Posterior vena cava (tissue), 2 donors: ENCODE data around the gene PXN. TPM values are rescaled to one million over a fixed set of nuclear protein-coding genes. Genes with fewer than 3 reads are reported as not detected.
"Not testable (repeated sequence)": the region's sequence is repeated elsewhere in the genome, so short reads cannot be mapped to it uniquely, and the experiment has no call there.

Source experiments
- DNase-seq: peaks from one replicate; pipeline ENCODE4 v3.0.0-alpha.2; 2020; ENCODE audit warnings: low spot score
- intact Hi-C, 2 donors: fragments of 100-400 bp; cut with DNase I; formaldehyde crosslinking; loops; one replicate each; pipeline versions ENCODE4 v1.14.1 to v1.14.2; 2022 to 2023
- total RNA-seq, 2 donors: library from RNA; stranded (reverse); fragmentation: NEBNext Ultra II Directional; extraction: Animal tissue kit (Norgen Biotek cat#: 25700); gene quantifications; one replicate each; pipeline ENCODE4 v1.2.1, GENCODE V29; 2021
- donor health status: DM: yes; HTN: yes; CAD: no.
- donor health status: DM: yes; HTN: yes; CAD: no.

Gene PXN
- total RNA-seq, 2 donors from 2014 or later = 110 to 113 TPM

DNA sequence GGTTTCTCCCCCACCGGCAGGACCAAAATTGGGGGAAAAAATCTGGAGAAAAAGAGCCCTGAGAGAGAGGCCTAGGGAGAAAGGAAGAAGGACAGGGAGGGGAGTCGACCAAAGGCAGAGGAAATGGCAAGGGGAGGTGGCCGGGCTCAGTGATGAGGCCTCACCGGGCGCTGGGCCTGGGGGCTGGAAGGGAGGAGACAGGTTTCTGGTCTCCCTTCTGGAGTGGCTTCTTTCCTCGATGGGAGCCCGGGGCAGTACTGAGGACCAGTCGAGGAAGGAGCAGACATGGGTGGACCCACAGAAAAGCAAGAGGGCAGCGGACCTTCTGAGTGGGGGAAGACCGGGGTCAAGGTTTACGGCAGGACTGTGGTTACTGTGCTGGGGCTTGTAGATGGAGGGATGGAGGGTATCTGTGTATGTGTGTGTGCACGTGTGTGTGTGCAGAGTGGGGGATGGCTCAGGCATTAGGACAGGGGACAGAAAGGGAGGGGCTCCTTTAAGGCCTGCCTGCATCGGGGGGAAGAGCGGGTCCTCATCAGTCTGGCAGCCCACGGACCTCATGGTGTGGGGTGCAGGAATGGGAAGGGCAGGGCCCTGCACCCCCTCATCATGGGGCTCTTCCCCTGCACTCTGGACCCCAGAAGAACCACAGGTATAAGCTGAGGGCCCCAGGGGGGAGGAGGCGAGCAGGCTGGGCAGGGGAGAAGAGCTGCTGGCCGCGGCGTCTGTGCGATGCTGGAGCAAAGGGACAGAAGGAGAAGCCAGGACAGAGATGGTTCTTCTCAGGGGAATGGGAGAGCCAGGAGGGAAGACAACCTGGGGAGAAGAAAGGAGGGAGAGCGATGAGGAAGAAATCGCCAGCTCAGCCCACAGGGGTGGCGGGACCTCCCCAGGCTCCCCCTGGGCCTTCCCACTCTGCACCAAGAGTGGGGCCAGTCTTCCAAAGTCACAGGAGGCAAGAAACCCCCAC, 49.5 kb downstream of the PXN start:
- DNase-seq = no peak
- intact Hi-C loops = no loop called here

DNA sequence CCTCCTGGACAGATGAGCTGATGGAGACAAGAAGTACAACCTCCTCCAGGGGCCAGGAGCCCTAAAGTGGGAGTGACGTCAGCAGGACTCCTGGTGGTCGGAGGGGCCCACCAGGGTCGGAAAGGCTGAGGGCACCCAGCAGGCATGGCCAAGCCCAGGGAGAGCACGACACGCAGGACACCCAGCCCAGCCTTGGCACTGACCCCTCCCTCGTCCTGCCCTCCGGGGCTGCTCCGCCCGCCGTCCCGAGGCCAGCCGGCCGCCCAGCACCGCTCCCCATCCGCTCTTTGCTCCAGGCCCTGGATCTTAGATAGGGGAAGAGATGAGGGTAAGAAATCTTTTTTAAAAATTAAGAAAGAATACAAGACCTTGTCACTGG, 50.2 kb downstream of the PXN start:
- no peak for DNase-seq
- intact Hi-C loops = no loop called here

DNA sequence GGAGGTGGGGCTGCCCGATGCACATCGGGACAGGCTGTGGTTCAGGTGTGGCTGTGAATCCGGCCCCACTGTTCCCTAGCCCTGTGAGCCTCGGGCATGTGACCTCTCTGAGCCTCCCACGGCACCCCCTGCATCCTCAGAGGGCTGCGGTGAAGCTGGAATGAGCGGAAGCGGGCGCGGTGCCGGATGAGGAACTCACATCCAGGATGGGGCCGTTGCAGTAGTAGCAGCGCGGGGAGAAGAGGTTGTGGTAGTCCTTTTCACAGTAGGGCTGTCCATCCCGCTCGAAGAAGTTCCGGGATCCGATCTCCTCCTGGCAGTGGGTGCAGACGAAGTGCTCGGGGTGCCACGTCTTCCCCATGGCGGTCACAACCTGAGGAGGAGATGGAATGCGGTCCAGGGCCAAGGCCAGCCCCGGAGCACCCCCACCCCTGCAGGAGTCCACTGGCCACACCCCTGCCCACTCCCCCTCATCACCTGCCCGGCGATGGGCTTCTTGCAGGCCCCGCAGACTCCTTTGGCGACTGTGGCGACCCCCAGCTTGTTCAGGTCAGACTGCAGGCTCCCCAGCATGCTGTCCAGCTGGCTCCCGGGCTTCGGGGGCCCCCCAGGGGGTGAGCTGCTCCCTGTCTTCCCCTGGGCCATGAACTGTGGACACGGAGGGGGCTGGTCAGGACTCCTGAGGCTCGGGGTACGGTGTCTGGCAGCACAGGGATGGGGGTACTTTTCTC, 50.7 kb downstream of the PXN start:
- intact Hi-C loops = no loop called here

DNA sequence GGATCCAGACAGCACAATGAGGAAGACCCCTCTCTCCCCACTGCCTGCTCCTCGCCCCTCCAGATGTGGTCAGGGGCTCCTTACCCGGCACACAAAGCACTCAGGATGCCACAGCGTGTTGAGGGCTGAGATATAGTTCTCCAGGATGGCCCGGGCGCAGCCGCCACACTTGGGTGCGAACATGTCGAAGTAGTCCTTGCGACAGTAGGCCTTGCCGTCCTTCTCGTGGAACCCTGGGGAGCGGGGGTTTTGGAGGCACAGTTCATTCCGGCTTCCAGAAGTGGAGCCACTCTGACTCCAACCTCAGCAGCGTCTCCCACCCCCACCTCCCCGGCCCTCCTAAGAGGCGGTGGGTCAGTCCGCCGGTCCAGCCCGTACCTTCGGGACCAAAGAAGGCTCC, 51.8 kb downstream of the PXN start:
- intact Hi-C loops = no loop called here
- no peak for DNase-seq

More for the DNA sequence above, 50.7 kb downstream of the PXN start:
- DNase-seq = no peak

DNA sequence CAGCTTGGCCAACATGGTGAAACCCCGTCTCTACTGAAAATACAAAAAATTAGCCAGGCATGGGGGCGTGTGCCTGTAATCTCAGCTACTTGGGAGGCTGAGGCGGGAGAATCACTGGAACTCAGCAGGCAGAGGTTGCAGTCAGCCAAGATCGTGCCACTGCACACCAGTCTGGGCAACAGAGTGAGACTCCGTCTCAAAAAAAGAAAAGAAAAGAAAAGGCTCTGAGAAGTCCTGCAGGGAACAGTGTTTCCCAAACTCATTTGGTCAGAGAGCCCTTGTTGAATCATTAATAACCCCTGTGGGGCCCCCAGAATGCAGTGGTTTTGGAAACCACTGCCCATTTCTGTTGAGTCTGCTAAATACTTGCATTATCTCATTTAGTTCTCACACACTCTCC, 52.3 kb downstream of the PXN start:
- intact Hi-C loops = not testable (repeated sequence)

DNA sequence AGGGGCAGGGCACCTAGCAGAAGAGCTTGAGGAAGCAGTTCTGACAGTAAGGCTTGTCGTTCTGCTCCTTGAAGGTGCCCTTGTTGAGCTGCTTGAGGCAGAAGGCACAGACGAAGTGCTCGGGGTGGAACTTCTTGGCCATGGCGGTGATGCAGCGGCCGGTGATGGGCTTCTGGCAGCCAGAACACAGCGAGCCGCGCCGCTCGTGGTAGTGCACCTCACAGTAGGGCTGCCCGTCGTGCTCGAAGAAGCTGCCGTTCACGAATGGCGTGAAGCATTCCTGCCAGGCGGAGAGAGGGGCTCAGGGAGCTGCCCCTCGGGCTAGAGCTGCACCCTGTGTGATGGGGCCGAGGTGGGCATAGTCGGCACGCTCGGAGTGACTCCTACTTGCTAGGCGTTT, 53.2 kb downstream of the PXN start:
- no peak for DNase-seq
- intact Hi-C loops = no loop called here

More for the DNA sequence above, 52.3 kb downstream of the PXN start:
- DNase-seq = not testable (repeated sequence)

DNA sequence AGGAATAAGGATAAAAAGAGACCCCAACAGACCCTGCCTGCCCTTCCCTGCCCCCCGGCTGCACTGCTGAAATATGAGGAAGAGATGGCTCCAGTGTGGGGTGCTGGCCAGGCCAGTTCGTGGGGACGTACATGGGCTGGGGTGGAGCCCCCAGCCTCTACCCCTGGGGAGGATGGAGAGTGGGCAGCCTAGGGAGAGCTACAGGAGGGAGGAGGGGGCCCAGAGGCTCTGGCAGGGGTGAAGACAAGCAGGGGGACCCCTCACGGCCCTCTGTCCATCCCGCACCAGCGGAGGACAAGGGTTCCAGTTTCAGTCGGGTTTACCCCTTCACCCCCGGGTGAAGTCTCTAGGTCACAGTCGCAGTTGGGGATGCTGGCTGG, 53.6 kb downstream of the PXN start:
- DNase-seq = no peak
- intact Hi-C loops = no loop called here

DNA sequence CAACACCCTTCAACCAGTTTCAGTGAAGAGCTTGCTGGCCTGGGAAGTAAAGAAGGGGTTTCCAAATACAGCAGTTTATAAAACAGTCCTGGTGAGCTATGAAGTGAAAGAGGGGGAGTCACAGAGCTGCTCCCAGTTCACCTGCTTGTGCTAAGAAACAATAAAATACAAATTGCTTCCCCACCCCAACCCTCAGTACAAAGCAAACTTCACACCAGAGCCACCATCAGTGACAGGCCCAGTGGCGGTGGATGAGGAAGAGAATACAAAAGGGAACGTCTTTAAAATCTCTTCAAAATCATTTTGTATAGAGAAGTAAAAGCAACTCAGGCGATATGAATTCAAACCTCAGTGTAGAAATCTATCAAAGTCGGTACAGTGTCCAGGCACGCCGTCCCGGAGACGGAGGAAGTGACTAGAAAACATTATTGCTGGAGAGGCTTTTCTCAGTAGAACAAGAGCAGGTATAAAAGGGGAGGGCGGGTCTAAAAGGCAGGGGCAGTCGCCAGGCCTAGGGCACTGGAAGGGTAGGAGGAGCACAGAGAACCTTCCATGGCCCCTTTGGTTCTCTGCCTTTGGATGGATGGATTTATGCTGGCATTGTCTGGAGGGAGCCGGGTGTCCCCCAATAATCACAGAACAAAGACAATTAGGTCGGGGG, 54.2 kb downstream of the PXN start:
- no peak for DNase-seq
- intact Hi-C loops = no loop called here

DNA sequence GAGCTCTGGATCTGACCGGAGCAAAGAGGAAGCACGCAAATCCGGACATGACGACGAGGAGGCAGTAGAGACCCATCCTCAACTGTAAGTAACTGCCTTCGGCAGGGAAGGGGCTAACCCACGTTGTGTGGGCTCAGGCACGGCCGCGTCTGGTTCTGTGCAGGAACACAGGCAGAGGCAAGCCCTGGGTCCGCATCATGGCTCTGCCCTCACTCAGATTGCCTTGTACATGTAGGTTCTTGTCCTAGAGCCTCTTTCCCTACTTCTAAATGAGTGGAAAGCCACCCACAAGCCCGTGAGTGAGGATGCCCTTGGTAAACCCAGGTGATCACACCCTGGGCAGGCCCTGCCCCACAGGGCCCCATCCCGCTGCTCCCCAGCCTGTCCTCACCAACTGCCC, 55.7 kb downstream of the PXN start:
- intact Hi-C loops = no loop called here
- no peak for DNase-seq

DNA sequence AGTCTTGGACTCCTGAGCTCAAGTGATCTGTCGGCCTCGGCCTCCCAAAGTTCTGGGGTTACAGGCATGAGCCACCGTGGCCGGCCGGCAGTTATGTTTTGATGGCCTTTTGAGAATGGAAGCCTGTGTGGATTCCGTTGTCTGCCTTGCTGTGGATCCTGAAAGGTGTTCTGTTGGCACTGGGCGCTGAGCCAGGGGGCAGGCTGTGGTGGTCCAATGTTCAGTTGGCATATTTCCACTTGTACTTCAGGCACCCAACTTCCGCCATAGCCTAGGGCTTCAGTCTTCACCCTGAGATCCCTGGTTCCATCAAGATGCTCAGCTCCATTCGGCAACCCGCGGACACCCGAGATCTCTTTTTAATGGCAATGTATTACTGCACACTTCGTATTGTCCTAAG, 58.3 kb downstream of the PXN start:
- intact Hi-C loops = no loop called here
- no peak for DNase-seq

DNA sequence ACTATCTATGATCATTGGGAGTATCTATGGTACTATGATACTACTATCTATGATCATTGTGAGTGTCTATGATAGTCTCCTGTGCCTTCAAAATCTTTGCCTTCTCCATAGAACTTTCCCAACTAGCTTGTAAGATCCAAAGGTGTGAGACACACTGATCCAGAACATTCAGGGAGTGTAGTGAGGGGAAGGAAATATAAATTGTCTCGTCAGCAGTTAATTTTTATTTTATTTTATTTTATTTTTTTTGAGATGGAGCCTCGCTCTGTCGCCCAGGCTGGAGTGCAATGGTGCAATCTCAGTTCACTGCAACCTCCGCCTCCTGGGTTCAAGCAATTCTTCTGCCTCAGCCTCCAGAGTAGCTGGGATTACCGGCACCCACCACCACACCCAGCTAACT, 58.7 kb downstream of the PXN start:
- DNase-seq, intact Hi-C loops: not testable (repeated sequence)

DNA sequence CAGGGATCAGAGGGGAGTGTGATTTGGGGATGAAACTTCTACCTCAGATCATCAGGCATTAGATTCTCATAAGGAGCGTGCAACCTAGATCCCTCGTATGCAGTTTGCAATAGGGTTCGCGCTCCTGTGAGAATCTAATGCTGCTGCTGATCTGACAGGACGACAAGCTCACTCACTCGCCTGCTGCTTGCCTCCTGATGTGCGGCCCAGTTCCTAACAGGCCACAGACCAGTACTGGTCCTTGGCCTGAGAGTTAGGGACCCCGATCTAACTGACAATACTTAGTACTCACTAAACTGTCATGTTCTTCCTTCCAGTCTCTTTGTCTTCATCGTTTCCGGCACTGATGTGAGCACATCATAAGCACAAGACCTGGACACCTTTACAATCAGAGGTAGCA, 59.3 kb downstream of the PXN start:
- DNase-seq = no peak
- intact Hi-C loops = no loop called here

DNA sequence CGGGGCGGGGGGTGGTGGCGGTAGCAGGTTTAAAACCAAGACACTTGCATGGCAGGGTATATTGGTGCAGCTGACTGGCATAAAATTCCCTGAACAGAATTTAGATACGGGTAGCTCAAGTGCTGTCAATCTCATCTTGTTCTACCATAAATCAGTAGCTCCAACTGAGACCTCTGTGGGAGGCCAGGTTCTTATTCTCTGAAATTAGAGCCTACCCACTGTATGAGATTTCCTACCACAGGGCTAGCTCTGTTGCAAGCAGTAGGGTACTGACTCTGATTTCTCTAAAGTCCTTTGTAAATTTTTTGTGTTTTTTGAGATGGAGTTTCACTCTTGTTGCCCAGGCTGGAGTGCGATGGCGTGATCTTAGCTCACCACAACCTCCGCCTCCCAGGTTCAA, 61.4 kb downstream of the PXN start:
- no peak for DNase-seq
- intact Hi-C loops = no loop called here

DNA sequence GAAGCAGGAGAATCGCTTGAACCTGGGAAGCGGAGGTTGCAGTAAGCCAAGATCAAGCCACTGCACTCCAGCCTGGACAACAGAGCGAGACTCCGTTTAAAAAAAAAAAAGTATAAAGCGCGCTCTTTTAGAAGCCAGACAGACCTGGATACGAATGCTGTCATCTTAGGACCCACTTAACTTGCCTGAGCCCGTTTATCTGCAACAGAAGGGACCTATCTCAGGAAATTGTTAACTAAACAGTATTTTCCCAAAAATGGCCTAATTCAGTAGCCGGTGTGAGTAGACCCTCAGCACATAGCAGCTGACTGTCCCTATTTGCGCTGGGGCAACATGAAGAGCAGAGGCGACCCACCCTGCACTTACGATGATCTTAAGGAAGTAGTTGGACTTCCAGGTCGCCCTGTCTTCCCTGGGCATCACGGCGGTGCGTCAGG, 65.1 kb downstream of the PXN start:
- DNase-seq = no peak
- intact Hi-C loops = no loop called here

DNA sequence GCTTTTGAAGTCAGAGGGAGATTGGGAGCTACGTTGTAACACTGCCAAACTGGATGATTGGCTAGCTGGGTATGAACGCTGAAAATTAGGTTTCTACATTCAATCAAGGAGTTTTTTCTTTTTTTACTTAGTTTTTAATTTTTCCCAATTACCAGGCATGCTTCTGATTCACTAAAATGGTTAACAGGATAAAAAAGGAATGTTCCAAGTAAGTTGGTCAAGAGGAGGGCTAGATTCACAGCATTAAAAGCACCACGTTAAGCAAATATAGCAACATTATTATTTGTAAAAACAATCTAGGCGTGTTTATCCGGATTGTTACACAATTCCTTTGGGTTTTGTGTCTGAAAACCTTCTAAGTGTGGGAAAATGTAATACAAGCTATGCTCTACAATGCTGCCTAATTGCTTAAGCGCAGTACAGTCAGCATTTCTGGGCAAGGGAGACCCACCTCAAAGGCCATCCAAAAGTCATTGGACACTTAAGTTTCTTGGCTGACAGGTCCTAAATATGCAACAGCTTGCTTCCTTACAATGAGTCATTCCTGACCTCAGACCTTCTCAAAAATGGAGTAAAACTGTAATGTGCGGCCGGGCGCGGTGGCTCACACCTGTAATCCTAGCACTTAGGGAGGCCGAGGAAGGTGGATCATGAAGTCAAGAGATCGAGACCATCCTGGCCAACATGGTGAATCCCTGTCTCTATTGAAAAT, 65.8 kb downstream of the PXN start:
- intact Hi-C loops = no loop called here
- DNase-seq = no peak

DNA sequence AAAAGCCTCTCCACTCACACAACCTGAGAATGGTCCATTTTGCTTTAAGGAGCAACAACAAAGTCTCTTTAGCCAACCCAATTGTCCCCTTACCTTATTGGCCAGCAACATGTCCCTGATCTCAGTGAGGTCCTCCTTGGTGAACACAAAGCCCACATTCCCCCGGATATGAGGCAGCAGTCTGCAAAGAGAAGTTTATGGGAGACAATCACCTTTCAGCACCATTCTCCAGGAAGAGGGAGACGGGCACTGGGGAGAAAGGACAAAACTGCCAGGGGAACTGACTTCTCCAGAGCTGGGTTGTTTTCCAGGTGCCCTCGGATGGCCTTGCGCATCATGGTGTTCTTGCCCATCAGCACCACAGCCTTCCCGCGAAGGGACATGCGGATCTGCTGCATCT, 66.5 kb downstream of the PXN start:
- intact Hi-C loops = no loop called here
- DNase-seq = no peak

DNA sequence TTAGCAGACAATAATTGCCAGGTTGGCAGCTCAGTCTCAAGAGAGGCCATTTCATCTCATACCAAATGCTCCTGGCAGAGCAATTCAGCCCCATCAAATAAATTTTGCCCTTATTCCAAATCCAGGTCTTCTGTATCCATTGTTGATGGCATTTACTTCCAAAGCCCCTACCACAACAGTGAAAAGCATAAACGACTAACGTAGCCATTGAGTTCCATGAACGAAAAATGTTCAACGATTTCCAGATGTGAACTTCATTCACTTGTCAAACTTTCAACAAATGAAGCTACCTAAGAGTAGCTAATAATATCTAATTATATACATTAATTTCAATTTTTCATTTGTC, 68.0 kb downstream of the PXN start:
- no peak for DNase-seq
- intact Hi-C loops = no loop called here

DNA sequence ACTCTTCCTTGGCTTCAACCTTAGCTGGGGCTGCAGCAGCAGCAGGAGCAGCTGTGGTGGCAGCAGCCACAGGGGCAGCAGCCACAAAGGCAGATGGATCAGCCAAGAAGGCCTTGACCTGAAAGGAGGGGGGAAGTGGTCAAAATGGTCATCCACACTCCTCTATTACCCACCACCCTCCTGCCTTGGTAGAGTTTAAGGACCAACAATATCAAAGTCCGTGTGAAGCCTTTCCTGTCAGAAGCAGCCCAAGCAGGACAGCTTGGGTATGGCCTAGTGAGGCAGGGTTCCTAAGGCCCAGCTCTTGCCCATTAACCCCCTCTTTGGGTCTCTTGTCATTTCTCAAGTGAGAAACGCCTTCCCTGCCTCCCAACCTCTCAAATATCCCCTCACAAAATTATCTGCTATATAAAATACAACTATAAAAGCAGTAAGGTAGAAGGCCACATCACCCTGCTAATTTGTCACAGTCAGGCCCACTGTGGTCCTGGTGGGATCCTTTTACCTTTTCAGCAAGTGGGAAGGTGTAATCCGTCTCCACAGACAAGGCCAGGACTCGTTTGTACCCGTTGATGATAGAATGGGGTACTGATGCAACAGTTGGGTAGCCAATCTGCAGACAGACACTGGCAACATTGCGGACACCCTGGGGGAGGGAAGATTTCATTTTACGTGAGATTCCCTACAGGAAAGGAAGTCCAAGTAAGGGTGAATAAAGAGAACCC, 68.6 kb downstream of the PXN start:
- DNase-seq, intact Hi-C loops: not testable (repeated sequence)

DNA sequence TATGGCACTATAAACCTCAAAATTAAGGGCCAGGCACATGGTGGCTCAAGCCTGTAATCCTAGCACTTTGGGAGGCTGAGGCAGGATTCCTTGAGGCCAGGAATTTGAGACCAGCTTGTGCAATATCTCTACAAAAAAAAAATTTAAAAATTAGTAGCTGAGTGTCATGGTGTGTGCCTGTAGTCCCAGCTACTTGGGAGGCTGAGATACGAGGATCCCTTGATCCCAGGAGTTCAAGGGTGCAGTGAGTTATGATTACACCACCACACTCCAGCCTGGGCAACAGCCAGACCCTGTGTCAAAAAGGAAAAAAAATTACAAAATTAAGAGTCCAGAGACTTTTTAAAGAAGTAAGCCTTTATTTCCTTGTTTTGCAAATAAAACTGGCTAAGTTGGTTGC, 69.2 kb downstream of the PXN start:
- no peak for DNase-seq
- intact Hi-C loops = no loop called here
